Brain pericyte (primary cell): ENCODE data around the gene NEDD1.
A peak's percentile ranks its signal among the peaks of the same experiment; 100 is the strongest.

Source experiments
- DNase-seq: peaks from one replicate; pipeline ENCODE4 v3.0.0-alpha.2; 2012; ENCODE audit warnings: low read depth, low spot score

NEDD1 gene

DNA sequence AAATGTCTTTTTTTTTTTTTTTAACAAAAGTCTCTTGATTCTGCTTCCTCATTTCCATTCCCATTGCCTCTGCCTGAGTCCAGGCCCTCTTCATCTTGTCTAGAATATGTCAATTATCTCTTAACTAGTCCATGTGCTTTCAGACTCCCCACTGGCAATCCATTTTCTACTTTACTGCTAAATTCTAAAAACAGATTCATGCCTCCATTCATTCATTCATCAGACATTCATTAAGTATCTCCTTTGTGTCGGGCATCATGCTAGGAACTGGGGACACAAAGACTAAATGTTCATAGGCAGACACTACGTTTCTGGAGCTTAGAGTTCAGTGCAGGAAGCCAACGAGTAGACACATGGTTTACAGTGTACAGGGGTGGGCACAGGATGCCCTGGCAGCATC lies 9.6 kb upstream of the NEDD1 start:
- no peak for DNase-seq

DNA sequence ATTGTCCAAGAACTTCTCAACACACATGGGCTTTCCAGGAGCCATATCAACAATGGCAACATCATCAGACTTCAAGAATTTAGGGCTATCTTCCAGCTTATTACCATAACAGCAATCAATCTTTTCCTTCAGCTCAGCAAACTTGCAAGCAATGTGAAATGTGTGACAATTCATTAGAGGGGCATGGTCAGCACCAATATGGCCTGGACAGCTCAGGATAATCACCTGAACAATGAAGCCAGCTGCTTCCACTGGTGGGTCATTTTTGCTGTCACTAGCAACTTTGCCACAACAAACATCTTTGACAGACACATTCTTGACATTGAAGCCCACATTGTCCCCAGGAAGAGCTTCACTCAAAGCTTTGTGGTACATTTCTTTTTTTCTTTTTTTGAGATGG lies 5.9 kb upstream of the NEDD1 start:
- DNase-seq = no peak

- no peak for DNase-seq
Measured at GRCh38 chr12:96902076-96902475, 5.0 kb upstream of the NEDD1 start.

- DNase-seq = peak; percentile 20
Measured at GRCh38 chr12:96906498-96906848, 584 bp upstream of the NEDD1 start.

DNA sequence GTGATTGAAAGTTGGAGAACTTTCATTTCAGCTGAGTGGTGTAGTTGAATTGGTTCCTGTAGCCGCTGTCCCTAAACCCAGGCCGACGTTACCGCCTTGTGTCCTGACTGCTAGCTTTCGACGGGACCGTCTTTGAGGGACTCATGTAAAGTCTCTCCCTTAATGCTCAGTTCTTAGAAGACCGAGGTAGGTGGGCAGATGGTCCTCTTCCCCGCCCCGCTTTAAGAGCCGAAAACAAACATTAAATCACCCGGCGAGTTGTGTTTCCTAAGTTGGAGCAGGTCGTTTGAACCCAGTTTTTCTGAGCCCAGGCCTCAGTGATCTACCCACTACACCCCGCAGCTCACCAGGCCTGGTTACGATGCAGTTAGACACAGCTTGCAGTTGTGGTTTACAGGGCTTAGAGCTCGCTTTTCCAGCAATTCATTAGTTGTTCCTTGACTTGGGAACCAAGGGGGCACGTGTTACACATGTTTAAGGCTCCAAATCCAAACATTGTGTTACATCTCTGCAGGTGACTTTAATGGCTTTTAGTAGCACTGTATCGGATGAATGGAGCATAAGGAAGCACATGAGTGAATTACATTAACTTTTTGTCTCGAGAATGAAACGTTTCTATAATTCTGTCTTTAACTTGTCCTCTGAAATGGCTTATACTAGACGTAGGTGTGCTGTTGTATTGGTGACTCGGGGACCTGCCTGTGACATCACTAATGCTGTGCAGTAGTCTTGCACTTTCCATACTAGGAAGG lies 790 bp downstream of the NEDD1 start:
- DNase-seq = peak; percentile 13

- DNase-seq = no peak
Measured at GRCh38 chr12:96908423-96908675, 1.3 kb downstream of the NEDD1 start.

DNA sequence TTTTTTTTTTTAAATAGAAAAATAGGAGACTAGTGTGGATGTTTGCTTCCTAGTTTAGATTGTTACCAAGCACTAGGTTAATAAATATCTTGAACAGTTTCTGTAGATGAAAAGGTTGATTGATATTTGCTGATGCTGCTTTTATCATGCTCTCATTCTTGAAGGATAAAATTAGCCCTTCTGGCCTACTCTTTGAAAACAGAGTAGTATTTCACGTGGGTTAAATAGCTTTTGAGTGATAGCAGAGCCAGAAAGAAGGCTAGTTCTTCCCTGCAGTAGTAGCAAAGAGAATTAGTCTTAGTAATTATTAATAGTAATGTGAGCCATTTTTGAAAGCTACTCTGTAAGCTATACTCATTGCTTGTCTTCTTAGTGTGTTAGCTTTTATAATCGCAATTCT lies 5.2 kb downstream of the NEDD1 start:
- no peak for DNase-seq

DNA sequence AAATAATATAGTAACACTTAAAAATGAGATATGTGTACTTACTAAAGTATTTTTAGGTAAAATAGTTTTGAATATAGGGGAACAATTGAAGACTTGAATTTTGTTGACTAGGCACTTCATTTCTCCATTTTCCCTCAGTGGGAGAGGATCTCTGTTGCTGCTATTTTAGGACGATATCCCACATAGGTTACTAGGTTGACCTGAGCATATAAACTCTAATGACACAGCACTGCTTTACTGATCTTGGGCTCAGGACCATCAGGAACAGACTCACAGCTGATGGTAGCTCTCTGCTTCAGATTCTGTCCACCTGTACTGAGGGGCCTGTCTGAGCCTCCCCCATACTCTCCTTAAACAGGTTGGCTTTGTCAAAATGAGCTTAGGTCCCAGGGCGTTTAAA lies 5.9 kb downstream of the NEDD1 start:
- no peak for DNase-seq

GRCh38 chr12:96919510-96920210 lies 12.6 kb downstream of the NEDD1 start:
- no peak for DNase-seq

DNA sequence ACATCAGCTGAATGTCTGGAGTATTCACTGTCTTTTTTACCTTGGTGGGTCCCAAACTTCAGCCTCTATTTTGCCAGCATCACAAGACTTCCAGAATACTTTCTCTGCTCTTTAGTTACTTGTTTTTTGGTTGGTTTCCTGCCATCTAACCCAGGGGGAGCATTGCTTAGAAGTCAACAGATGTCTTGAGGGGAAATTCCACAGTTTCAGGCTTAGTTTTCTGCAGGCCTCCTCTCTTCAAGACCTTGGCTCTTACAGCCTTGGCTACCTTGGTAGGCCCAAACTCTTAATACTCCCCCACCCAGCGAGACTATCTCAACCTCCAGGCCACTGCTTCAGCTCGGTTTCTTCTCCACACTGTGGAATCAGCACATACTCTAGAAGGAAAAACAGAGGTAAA lies 41.7 kb downstream of the NEDD1 start:
- no peak for DNase-seq

GRCh38 chr12:96979532-96979931 lies 72.5 kb downstream of the NEDD1 start:
- DNase-seq = no peak

DNA sequence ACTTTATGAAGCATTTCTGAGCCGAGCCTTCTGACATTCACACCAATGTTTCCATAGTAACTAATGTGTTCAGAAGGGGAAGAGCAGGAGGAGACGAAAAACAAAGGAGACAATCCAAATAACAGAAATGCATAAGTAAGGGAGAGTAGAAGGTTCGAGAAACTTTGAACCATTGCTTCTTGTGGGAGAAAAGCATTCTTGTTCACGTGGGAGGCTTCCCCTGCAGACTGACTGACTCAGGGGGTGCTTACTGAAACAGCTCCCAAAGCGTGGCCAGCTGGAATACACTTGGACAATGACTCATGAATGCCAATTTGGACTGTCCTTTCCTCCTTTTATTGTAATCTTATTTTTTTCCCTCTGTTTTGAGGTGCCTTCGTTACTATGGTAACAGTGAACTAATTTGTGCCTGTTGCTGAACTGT lies 73.9 kb downstream of the NEDD1 start:
- no peak for DNase-seq

DNA sequence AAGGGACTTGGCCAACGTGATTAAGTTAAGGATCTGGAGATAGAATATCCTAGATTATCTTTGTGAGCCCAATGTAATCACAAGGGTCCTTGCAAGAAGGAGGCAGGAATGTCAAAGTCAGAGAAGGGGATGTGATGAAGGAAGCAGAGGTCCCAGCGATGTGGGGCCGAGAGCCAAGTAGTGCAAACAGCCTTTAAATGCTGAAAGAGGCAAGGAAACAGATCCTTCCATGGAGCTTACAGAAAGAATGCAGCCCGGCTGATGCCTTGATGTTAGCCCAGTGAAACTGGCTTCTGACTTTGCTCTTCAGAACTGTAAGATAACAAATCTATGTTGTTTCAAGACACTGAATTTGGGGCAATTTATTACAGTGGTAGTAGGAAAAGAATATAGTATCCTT lies 74.9 kb downstream of the NEDD1 start:
- DNase-seq = no peak

DNA sequence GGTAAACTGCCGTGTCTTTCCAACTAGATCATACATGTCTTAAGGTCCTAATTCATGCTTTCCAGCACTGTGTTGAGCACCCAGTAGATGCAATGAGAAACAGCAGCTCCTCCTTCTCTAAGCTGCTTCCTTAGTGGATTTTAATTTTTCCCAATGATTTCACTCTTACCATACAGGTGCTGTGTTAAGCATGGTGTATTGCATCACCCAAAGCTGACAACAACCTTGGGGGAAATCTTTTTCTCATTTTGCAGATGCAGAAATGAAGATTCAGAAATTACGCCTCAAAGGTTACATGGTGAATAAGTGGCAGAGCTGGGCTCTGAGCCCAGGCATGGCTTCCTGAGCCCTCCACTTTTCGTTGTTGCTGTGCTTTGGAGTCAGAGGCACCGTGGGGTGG lies 75.6 kb downstream of the NEDD1 start:
- DNase-seq = no peak

DNA sequence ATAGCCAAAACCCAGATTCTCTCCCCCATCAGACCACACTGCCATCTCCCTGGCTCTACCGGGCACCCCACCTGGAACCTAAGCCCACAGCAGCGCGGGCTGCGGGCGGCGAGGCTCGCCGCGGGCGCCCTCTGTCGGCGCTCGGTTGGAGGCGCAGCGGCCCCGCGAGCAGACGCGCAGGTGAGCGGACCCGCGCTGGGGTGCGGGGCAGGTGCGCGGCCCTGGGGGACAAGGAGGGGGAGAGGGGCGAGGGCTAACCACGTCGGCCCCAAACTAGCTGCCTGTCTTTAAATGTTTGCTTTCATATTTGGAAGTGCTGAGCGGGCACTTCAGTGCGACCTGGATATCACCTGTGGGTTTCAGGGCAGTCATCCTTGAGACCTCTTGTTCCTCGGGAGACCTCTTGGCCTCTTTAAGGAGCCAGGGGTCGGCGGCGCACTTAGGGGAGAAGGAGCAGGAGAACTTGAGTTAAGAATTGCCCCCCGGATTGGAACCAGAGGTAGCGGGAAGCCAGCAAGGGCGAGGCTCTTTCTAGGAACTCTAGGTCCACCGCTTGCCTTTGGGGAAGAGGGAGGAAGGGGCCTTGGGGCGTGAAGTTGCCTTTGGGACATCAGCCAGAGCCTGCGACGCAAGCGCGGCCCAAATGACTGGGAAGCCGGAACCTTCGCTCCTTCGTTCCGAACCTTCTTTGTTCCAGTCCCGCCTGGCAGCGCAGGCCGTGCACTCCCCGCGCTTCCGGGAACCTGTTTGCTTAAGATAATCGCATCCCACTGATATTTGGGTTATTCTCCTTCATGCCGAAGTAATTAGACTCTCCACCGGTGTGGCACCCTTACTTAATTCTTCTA lies 78.7 kb downstream of the NEDD1 start:
- no peak for DNase-seq

DNA sequence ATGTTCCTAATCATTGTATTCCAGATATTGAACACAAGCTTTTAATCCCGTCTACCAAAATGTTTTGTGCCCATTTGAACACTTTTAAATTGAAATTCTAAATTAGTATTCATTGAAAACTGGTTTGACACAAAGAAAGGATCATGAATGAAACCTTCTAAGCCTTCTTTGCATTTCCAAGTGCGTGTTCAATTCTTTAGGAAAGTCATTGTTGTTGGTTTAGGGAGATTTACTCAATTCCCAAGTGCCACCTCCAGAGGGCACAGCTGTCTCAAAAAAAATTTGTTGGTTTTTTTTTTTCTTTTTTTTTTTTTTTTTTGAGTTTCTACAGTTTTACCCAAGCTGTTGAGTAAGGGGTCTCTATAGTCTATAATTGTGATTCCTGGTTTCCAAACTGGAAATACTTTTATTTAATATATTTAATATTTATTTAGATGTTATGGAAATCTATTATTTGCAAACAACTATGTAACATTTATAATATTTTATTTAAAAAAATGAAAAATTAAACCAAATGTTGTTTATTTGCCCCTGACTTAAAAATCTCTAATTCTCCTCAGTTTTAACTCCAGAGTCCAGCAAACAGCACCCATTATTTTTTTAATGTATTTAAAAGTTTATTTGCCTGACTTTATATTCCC lies 79.9 kb downstream of the NEDD1 start:
- no peak for DNase-seq

GRCh38 chr12:96988919-96989318 lies 81.9 kb downstream of the NEDD1 start:
- no peak for DNase-seq

- no peak for DNase-seq
Measured at GRCh38 chr12:96989916-96990315, 82.9 kb downstream of the NEDD1 start.

GRCh38 chr12:96994900-96995299 lies 87.8 kb downstream of the NEDD1 start:
- DNase-seq = no peak

GRCh38 chr12:96995861-96996260 lies 88.8 kb downstream of the NEDD1 start:
- DNase-seq = no peak

DNA sequence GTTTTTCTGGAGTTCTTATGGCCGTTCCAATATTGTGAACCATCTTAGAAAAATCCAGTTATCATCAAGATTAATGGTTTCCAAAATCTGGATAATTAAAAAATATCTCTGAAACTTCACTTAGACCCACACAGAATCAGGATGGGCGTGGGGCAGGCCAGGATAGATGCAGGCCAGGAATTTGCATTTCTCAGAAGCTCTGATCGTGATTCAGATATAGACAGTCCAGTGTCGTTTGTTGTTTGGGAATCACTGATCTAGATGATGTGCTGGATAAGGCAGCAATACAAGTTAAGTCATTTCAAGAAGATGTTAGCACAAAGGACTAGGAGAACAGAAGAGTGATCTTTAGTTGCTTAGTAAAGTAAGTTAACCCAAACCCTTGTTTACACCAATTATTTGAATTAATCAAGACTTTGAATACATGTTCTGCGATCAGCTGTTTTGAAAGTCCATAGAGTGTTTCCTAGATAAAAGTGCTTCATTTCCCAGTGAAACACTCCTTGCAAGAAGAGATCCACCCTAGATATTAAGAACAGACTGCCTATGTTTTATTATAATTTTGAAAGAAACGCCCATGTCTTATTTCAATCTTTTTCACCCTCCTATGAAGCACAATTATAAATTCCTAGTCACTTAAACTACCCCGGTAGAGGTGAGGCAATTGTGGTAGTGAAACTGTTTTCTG lies 90.9 kb downstream of the NEDD1 start:
- no peak for DNase-seq

DNA sequence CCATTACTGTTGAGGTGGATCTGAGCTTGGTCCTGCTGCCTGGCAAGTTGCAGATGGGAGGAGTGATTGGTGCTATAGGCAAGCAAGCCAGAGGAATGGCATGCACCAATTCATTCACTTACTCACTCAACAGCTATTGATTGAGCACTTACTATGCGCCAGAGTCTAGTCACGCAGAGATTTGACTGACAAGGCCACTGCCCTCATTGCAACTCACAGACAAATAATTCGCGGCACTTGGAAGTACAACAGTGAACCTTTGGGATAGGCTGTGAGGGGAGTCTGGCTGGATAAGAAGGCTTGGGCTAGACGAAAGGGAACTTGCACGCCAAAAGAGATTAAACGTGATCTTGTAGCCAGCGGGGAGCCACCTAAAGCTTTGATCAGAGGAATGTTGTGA lies 96.2 kb downstream of the NEDD1 start:
- no peak for DNase-seq
